H9 (cell line): Measurements from ENCODE around the gene C13orf46. TPM values are rescaled to one million over a fixed set of nuclear protein-coding genes. Genes with fewer than 3 reads are reported as not detected.

ENCODE experiments used
- DNase-seq: peaks from one replicate; pipeline ENCODE4 v3.0.0-alpha.2; 2017
- H2AFZ ChIP-seq: one replicate; pipeline ENCODE4 v1.6.1; 2013; ENCODE audit warnings: mild to moderate bottlenecking, low read length, control low read depth, moderate library complexity
- H2AK5ac ChIP-seq: 2 replicates; pipeline ENCODE4 v1.6.1; 2013; ENCODE audit warnings: low read length, control low read depth, mixed read lengths; ENCODE audit not compliant: insufficient read length
- H2BK120ac ChIP-seq: one replicate; pipeline ENCODE4 v1.6.1; 2013; ENCODE audit warnings: low read depth, mild to moderate bottlenecking, low read length, control low read depth, inconsistent platforms; ENCODE audit not compliant: poor library complexity, severe bottlenecking
- H2BK12ac ChIP-seq: 2 replicates; pipeline ENCODE4 v1.6.1; 2013; ENCODE audit warnings: low read length, control low read depth, mixed read lengths, low read depth; ENCODE audit not compliant: insufficient read length
- H2BK15ac ChIP-seq: 2 replicates; pipeline ENCODE4 v1.6.1; 2013; ENCODE audit warnings: low read depth, low read length, control low read depth
- H2BK20ac ChIP-seq: one replicate; pipeline ENCODE4 v1.6.1; 2013; ENCODE audit warnings: low read depth, mild to moderate bottlenecking, low read length, control low read depth, inconsistent platforms; ENCODE audit not compliant: poor library complexity, severe bottlenecking
- H2BK5ac ChIP-seq: 2 replicates; pipeline ENCODE4 v1.6.1; 2013; ENCODE audit warnings: low read length, control low read depth, mixed read lengths; ENCODE audit not compliant: insufficient read length
- H3K14ac ChIP-seq: 2 replicates; pipeline ENCODE4 v1.6.1; 2013; ENCODE audit warnings: low read length, control low read depth; ENCODE audit not compliant: insufficient read depth
- H3K18ac ChIP-seq: 2 replicates; pipeline ENCODE4 v1.6.1; 2013; ENCODE audit warnings: low read depth, mild to moderate bottlenecking, mixed read lengths, low read length, control low read depth; ENCODE audit not compliant: insufficient read length
- H3K23ac ChIP-seq: 2 replicates; pipeline ENCODE4 v1.6.1; 2013; ENCODE audit warnings: low read length, control low read depth, mixed read lengths, low read depth; ENCODE audit not compliant: insufficient read length
- H3K23me2 ChIP-seq: 2 replicates; pipeline ENCODE4 v1.6.1; 2013; ENCODE audit warnings: low read depth, mild to moderate bottlenecking, mixed read lengths, low read length, control low read depth; ENCODE audit not compliant: insufficient read length, poor library complexity, severe bottlenecking
- H3K27ac ChIP-seq: 2 replicates; pipeline ENCODE4 v1.5.1; 2013; ENCODE audit warnings: low read length, control low read depth, mixed read lengths, low read depth; ENCODE audit not compliant: insufficient read length
- H3K27me3 ChIP-seq: 2 replicates; pipeline ENCODE4 v1.6.1; 2013; ENCODE audit warnings: low read length, control low read depth, inconsistent platforms; ENCODE audit not compliant: insufficient read depth
- H3K4ac ChIP-seq: 2 replicates; pipeline ENCODE4 v1.6.1; 2013; ENCODE audit warnings: low read depth, mild to moderate bottlenecking, control low read depth, inconsistent platforms, low read length, moderate library complexity
- H3K4me1 ChIP-seq: 2 replicates; pipeline ENCODE4 v1.6.1; 2013; ENCODE audit warnings: low read length, control low read depth, inconsistent platforms; ENCODE audit not compliant: insufficient read depth
- H3K4me2 ChIP-seq: 2 replicates; pipeline ENCODE4 v1.6.1; 2013; ENCODE audit warnings: low read length, control low read depth, mixed read lengths; ENCODE audit not compliant: insufficient read length, insufficient read depth
- H3K56ac ChIP-seq: 2 replicates; pipeline ENCODE4 v1.6.1; 2013; ENCODE audit warnings: low read depth, mild to moderate bottlenecking, mixed read lengths, low read length, control low read depth; ENCODE audit not compliant: insufficient read length
- H3K79me1 ChIP-seq: 2 replicates; pipeline ENCODE4 v1.6.1; 2013; ENCODE audit warnings: low read depth, mild to moderate bottlenecking, moderate library complexity, low read length, control low read depth, inconsistent platforms; ENCODE audit not compliant: insufficient read depth, poor library complexity, severe bottlenecking
- H3K79me2 ChIP-seq: 2 replicates; pipeline ENCODE4 v1.6.1; 2013; ENCODE audit warnings: low read length, control low read depth, inconsistent platforms; ENCODE audit not compliant: insufficient read depth
- H3K9ac ChIP-seq: 2 replicates; pipeline ENCODE4 v1.6.1; 2013; ENCODE audit warnings: low read length, control low read depth, mixed read lengths; ENCODE audit not compliant: insufficient read length; ENCODE audit errors: extremely low read depth
- H3K9me3 ChIP-seq: one replicate; pipeline ENCODE4 v1.6.1; 2013; ENCODE audit warnings: low read depth, low read length, inconsistent platforms; ENCODE audit not compliant: control insufficient read depth
- H3T11ph ChIP-seq: one replicate; pipeline ENCODE4 v1.6.1; 2013; ENCODE audit warnings: mild to moderate bottlenecking, low read length, control low read depth, inconsistent platforms
- H4K20me1 ChIP-seq: one replicate; pipeline ENCODE4 v1.6.1; 2013; ENCODE audit not compliant: control insufficient read depth, insufficient read length, insufficient read depth
- H4K5ac ChIP-seq: 2 replicates; pipeline ENCODE4 v1.6.1; 2013; ENCODE audit warnings: low read depth, mild to moderate bottlenecking, mixed read lengths, low read length, control low read depth; ENCODE audit not compliant: insufficient read length
- H4K8ac ChIP-seq: replicated peaks from 2 replicates; pipeline ENCODE4 v1.6.1; 2013; ENCODE audit warnings: low read length, control low read depth, mixed read lengths, low read depth; ENCODE audit not compliant: insufficient read length
- H4K91ac ChIP-seq: 2 replicates; pipeline ENCODE4 v1.6.1; 2013; ENCODE audit warnings: low read depth, mild to moderate bottlenecking, moderate library complexity, mixed read lengths, low read length, control low read depth; ENCODE audit not compliant: insufficient read length
- H3K27ac Mint-ChIP-seq, 3 experiments: 2 replicates in 2 of 3; 3 replicates in 1 of 3; pipeline ENCODE4 v1.8.0; 2020 to 2021; ENCODE audit warnings: mixed read lengths in 3 of 3, mild to moderate bottlenecking in 1 of 3, moderate library complexity in 1 of 3
- H3K27me3 Mint-ChIP-seq: 2 replicates; pipeline ENCODE4 v1.8.0; 2021; ENCODE audit warnings: low read depth, mild to moderate bottlenecking, moderate library complexity, mixed read lengths
- H3K36me3 Mint-ChIP-seq, 3 experiments: 2 replicates in 2 of 3; 3 replicates in 1 of 3; pipeline ENCODE4 v1.8.0; 2020 to 2021; ENCODE audit warnings: low read depth in 3 of 3, mixed read lengths in 3 of 3; ENCODE audit not compliant: insufficient read depth in 1 of 3
- H3K4me1 Mint-ChIP-seq, 2 experiments: 2 replicates each; pipeline ENCODE4 v1.8.0; 2020; ENCODE audit warnings: mixed read lengths in 2 of 2
- H3K4me3 Mint-ChIP-seq, 2 experiments: 2 replicates in 1 of 2; 3 replicates in 1 of 2; pipeline ENCODE4 v1.8.0; 2020 to 2021; ENCODE audit warnings: mild to moderate bottlenecking in 2 of 2, mixed read lengths in 2 of 2, moderate library complexity in 1 of 2
- H3K9me3 Mint-ChIP-seq, 2 experiments: 2 replicates in 1 of 2; 3 replicates in 1 of 2; pipeline ENCODE4 v1.8.0; 2020; ENCODE audit warnings: mild to moderate bottlenecking in 2 of 2, mixed read lengths in 2 of 2, moderate library complexity in 1 of 2
- WGBS: extraction: QIAGEN DNeasy Blood & Tissue Kit; methylation state at CpG from one replicate; pipeline ENCODE4 v1.1.7; 2013; ENCODE audit warnings: missing lambda C conversion rate, low lambda C conversion rate, mixed read lengths; ENCODE audit not compliant: insufficient read length; ENCODE audit errors: extremely low coverage; 5-methylcytosine and 5-hydroxymethylcytosine counted together
- total RNA-seq: library from RNA; stranded (reverse); gene quantifications from 2 replicates; pipeline ENCODE4 v1.2.1, GENCODE V29; 2021
- TF ChIP-seq, protein P1 (sequence below): fragments of 200-600 bp; sonication (generic); conservative IDR thresholded peaks from 3 replicates; pipeline ENCODE4 v1.8.0; 2021; ENCODE audit warnings: antibody characterized with exemption, mild to moderate bottlenecking

C13orf46 gene
- total RNA-seq, 1 experiment from 2014 or later, result 0.55 TPM

GRCh38 chr13:114021464-114022308 is 47.8 kb upstream of the C13orf46 start:
- peaks cover 0 to 11% (median 4%) of the 10 kb centered on the region in 3 experiments; a peak in 5 of 7 replicates for H3K36me3 Mint-ChIP-seq
- Histone ChIP-seq H3K27ac (no peak overlapping the region), H3K23ac (no peak overlapping the region), H3K56ac (no peak overlapping the region), H4K20me1 (no peaks in the 10 kb centered on the region), H2AK5ac (no peak overlapping the region), H4K8ac (no peak overlapping the region), H3K79me1 (no peaks in the 10 kb centered on the region), H3T11ph (no peak overlapping the region), H2BK120ac (no peak overlapping the region), H4K91ac (no peak overlapping the region), H3K23me2 (no peaks in the 10 kb centered on the region), H3K4me2 (no peak overlapping the region), H2BK20ac (no peak overlapping the region), H3K27me3 (no peaks in the 10 kb centered on the region), H2BK15ac (no peak overlapping the region), H2BK5ac (no peak overlapping the region), H3K9ac (no peak overlapping the region), H3K79me2 (no peaks in the 10 kb centered on the region), H3K9me3 (no peaks in the 10 kb centered on the region), H3K4ac (no peak overlapping the region), H3K14ac (no peak overlapping the region; the same call in 1 of the 2 replicates), H2BK12ac (no peak overlapping the region), H3K4me1 (no peaks in the 10 kb centered on the region; the same call in 1 of the 2 replicates), H3K18ac (no peak overlapping the region), H4K5ac (no peak overlapping the region), H2AFZ (no peak overlapping the region)
- TF ChIP-seq, protein P1, sequence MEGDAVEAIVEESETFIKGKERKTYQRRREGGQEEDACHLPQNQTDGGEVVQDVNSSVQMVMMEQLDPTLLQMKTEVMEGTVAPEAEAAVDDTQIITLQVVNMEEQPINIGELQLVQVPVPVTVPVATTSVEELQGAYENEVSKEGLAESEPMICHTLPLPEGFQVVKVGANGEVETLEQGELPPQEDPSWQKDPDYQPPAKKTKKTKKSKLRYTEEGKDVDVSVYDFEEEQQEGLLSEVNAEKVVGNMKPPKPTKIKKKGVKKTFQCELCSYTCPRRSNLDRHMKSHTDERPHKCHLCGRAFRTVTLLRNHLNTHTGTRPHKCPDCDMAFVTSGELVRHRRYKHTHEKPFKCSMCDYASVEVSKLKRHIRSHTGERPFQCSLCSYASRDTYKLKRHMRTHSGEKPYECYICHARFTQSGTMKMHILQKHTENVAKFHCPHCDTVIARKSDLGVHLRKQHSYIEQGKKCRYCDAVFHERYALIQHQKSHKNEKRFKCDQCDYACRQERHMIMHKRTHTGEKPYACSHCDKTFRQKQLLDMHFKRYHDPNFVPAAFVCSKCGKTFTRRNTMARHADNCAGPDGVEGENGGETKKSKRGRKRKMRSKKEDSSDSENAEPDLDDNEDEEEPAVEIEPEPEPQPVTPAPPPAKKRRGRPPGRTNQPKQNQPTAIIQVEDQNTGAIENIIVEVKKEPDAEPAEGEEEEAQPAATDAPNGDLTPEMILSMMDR, result peak; percentile 27; the same call in 1 of the 3 replicates
- H3K4me1 Mint-ChIP-seq, result peaks cover 3 to 34% of the 10 kb centered on the region in 2 experiments; a peak in 3 of 4 replicates
- H3K27me3 Mint-ChIP-seq, result no peaks in the 10 kb centered on the region
- no CpG with 5 or more reads among the region's 25 CpGs for WGBS
- H3K9me3 Mint-ChIP-seq, result no peaks in the 10 kb centered on the region
- H3K4me3 Mint-ChIP-seq, result no peak overlapping the region
- DNase-seq, result no peak
- H3K27ac Mint-ChIP-seq, result peak overlapping the region; percentile 60 to 81 (median 75); a peak in 4 of 7 replicates
